ENCODE measurements around the gene ACSF2. TPM values are rescaled to one million over a fixed set of nuclear protein-coding genes. Genes with fewer than 3 reads are reported as not detected.
"Not testable (repeated sequence)": the region's sequence is repeated elsewhere in the genome, so short reads cannot be mapped to it uniquely, and the experiment has no call there.

The ACSF2 gene
- total RNA-seq, 2 donors from 2014 or later = 49.0 to 111 TPM

GRCh38 chr17:50407921-50408320, 18.1 kb upstream of the ACSF2 start:
- no peaks in the 10 kb centered on the region for H3K27me3 ChIP-seq (replicated peaks; ENCODE audit: insufficient read depth)
- intact Hi-C loops (cut with DNase I) = no loop called here
- TF ChIP-seq POLR2A (IDR thresholded peaks at IDR 0.05) (no peak), POLR2AphosphoS5 (IDR thresholded peaks at IDR 0.05) (no peak), CTCF (IDR thresholded peaks at IDR 0.05) (no peak)
- no peak overlapping the region for H3K27ac ChIP-seq
- no peaks in the 10 kb centered on the region for H3K4me1 ChIP-seq (replicated peaks)
- DNase-seq (ENCODE audit: low spot score) = no peak
- no peak overlapping the region for H3K4me3 ChIP-seq
- no peaks in the 10 kb centered on the region for H3K9me3 ChIP-seq
- H3K36me3 ChIP-seq = no peaks in the 10 kb centered on the region
- WGBS = 60% methylated on average over 4 of the region's 4 CpGs

- intact Hi-C loops (cut with DNase I) = no loop called here
- WGBS = 72% methylated on average over 4 of the region's 4 CpGs
- no peaks in the 10 kb centered on the region for H3K4me1 ChIP-seq (replicated peaks)
- no peaks in the 10 kb centered on the region for H3K27me3 ChIP-seq (replicated peaks; ENCODE audit: insufficient read depth)
- TF ChIP-seq CTCF (IDR thresholded peaks at IDR 0.05) (no peak), POLR2AphosphoS5 (IDR thresholded peaks at IDR 0.05) (no peak), POLR2A (IDR thresholded peaks at IDR 0.05) (no peak)
- no peak overlapping the region for H3K27ac ChIP-seq
- no peak for DNase-seq (ENCODE audit: low spot score)
- no peaks in the 10 kb centered on the region for H3K9me3 ChIP-seq
- H3K36me3 ChIP-seq = no peaks in the 10 kb centered on the region
- H3K4me3 ChIP-seq = no peak overlapping the region
Observed at GRCh38 chr17:50412188-50412732, 13.8 kb upstream of the ACSF2 start.

GRCh38 chr17:50414808-50415207, 11.2 kb upstream of the ACSF2 start:
- Histone ChIP-seq H3K36me3 (no peaks in the 10 kb centered on the region), H3K4me1 (replicated peaks) (no peaks in the 10 kb centered on the region), H3K4me3 (no peak overlapping the region), H3K27ac (no peak overlapping the region), H3K9me3 (no peaks in the 10 kb centered on the region), H3K27me3 (replicated peaks; ENCODE audit: insufficient read depth) (no peaks in the 10 kb centered on the region)
- no peak for TF ChIP-seq POLR2AphosphoS5 (IDR thresholded peaks at IDR 0.05)
- TF ChIP-seq POLR2A (IDR thresholded peaks at IDR 0.05) = no peak
- TF ChIP-seq CTCF (IDR thresholded peaks at IDR 0.05) = no peak
- intact Hi-C loops (cut with DNase I) = no loop called here
- 71% methylated on average over 3 of the region's 3 CpGs for WGBS
- DNase-seq (ENCODE audit: low spot score) = no peak

- H3K27me3 ChIP-seq (replicated peaks; ENCODE audit: insufficient read depth); intact Hi-C loops (cut with DNase I); DNase-seq (ENCODE audit: low spot score); H3K27ac ChIP-seq; H3K4me3 ChIP-seq; H3K36me3 ChIP-seq; H3K4me1 ChIP-seq (replicated peaks); H3K9me3 ChIP-seq: not testable (repeated sequence)
- 98% methylated on average over 10 of the region's 10 CpGs for WGBS
Observed at GRCh38 chr17:50419577-50419976, 6.4 kb upstream of the ACSF2 start.

GRCh38 chr17:50420419-50421112, 5.5 kb upstream of the ACSF2 start:
- H3K36me3 ChIP-seq = no peaks in the 10 kb centered on the region
- no peak for DNase-seq (ENCODE audit: low spot score)
- peak overlapping the region; percentile 47 to 70 for H3K27ac ChIP-seq
- H3K9me3 ChIP-seq = no peaks in the 10 kb centered on the region
- H3K4me3 ChIP-seq = no peak overlapping the region
- 91% methylated on average over 6 of the region's 6 CpGs for WGBS
- H3K27me3 ChIP-seq (replicated peaks; ENCODE audit: insufficient read depth) = no peaks in the 10 kb centered on the region
- H3K4me1 ChIP-seq (replicated peaks) = no peaks in the 10 kb centered on the region
- no peak for TF ChIP-seq POLR2AphosphoS5 (IDR thresholded peaks at IDR 0.05)
- TF ChIP-seq POLR2A (IDR thresholded peaks at IDR 0.05) = no peak
- no peak for TF ChIP-seq CTCF (IDR thresholded peaks at IDR 0.05)
- intact Hi-C loops (cut with DNase I) = no loop called here
